Measurements from ENCODE around the gene DYNC1H1. TPM values are rescaled to one million over a fixed set of nuclear protein-coding genes. Genes with fewer than 3 reads are reported as not detected.
A peak's percentile ranks its signal among the peaks of the same experiment; 100 is the strongest.

Gene DYNC1H1
- total RNA-seq, 1 donor from 2014 or later: 277 TPM

- TF ChIP-seq, protein P1, sequence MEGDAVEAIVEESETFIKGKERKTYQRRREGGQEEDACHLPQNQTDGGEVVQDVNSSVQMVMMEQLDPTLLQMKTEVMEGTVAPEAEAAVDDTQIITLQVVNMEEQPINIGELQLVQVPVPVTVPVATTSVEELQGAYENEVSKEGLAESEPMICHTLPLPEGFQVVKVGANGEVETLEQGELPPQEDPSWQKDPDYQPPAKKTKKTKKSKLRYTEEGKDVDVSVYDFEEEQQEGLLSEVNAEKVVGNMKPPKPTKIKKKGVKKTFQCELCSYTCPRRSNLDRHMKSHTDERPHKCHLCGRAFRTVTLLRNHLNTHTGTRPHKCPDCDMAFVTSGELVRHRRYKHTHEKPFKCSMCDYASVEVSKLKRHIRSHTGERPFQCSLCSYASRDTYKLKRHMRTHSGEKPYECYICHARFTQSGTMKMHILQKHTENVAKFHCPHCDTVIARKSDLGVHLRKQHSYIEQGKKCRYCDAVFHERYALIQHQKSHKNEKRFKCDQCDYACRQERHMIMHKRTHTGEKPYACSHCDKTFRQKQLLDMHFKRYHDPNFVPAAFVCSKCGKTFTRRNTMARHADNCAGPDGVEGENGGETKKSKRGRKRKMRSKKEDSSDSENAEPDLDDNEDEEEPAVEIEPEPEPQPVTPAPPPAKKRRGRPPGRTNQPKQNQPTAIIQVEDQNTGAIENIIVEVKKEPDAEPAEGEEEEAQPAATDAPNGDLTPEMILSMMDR (IDR thresholded peaks at IDR 0.05; ENCODE audit: insufficient read depth, low read length, severe bottlenecking): no peak
- no peak overlapping the region for H3K4me3 ChIP-seq (ENCODE audit: low read depth, low read length)
- H3K27me3 ChIP-seq (ENCODE audit: control insufficient read depth, insufficient read depth, low read length): no peaks in the 10 kb centered on the region
- FAIRE-seq (no peak), DNase-seq (ENCODE audit: low read depth) (no peak)
- peaks cover 57% of the 10 kb centered on the region for H3K36me3 ChIP-seq (ENCODE audit: control insufficient read depth, insufficient read depth, low read length)
These were observed 41.0 kb downstream of the DYNC1H1 start for GRCh38 chr14:102005336-102005735.

- TF ChIP-seq, protein P1 (IDR thresholded peaks at IDR 0.05; ENCODE audit: insufficient read depth, low read length, severe bottlenecking): no peak
- FAIRE-seq: no peak
- no peak overlapping the region for H3K4me3 ChIP-seq (ENCODE audit: low read depth, low read length)
- no peak for DNase-seq (ENCODE audit: low read depth)
- H3K36me3 ChIP-seq (ENCODE audit: control insufficient read depth, insufficient read depth, low read length): peaks cover 59% of the 10 kb centered on the region
- H3K27me3 ChIP-seq (ENCODE audit: control insufficient read depth, insufficient read depth, low read length): no peaks in the 10 kb centered on the region
These were observed 43.6 kb downstream of the DYNC1H1 start for GRCh38 chr14:102007916-102008418.

GRCh38 chr14:102008891-102009290, 44.5 kb downstream of the DYNC1H1 start:
- TF ChIP-seq, protein P1 (IDR thresholded peaks at IDR 0.05; ENCODE audit: insufficient read depth, low read length, severe bottlenecking): no peak
- DNase-seq (ENCODE audit: low read depth): no peak
- H3K36me3 ChIP-seq (ENCODE audit: control insufficient read depth, insufficient read depth, low read length): peaks cover 57% of the 10 kb centered on the region
- no peak overlapping the region for H3K4me3 ChIP-seq (ENCODE audit: low read depth, low read length)
- H3K27me3 ChIP-seq (ENCODE audit: control insufficient read depth, insufficient read depth, low read length): no peaks in the 10 kb centered on the region
- peak; percentile 86 for FAIRE-seq

DNA sequence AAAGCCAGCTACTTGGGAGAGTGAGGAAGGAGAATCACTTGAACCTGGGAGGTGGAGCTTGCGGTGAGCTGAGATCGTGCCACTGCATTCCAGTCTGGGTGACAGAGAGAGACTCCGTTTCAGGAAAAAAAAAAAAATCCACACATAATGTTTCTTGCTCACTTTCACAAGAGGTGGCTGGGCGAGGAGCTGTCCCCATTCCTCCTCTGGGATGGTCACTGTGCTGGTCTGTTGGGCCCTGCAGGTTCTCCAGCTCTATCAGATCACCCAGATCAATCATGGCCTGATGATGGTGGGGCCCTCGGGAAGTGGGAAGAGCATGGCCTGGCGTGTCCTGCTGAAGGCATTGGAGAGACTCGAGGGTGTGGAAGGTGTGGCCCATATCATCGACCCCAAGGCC, 47.3 kb downstream of the DYNC1H1 start:
- no peak for FAIRE-seq
- H3K27me3 ChIP-seq (ENCODE audit: control insufficient read depth, insufficient read depth, low read length): no peaks in the 10 kb centered on the region
- TF ChIP-seq, protein P1 (IDR thresholded peaks at IDR 0.05; ENCODE audit: insufficient read depth, low read length, severe bottlenecking): no peak
- H3K4me3 ChIP-seq (ENCODE audit: low read depth, low read length): no peak overlapping the region
- H3K36me3 ChIP-seq (ENCODE audit: control insufficient read depth, insufficient read depth, low read length): peaks cover 61% of the 10 kb centered on the region
- DNase-seq (ENCODE audit: low read depth): no peak

GRCh38 chr14:102012336-102012735, 48.0 kb downstream of the DYNC1H1 start:
- Histone ChIP-seq H3K27me3 (ENCODE audit: control insufficient read depth, insufficient read depth, low read length) (no peaks in the 10 kb centered on the region), H3K4me3 (ENCODE audit: low read depth, low read length) (no peak overlapping the region), H3K36me3 (ENCODE audit: control insufficient read depth, insufficient read depth, low read length) (peaks cover 63% of the 10 kb centered on the region)
- no peak for FAIRE-seq
- DNase-seq (ENCODE audit: low read depth): no peak
- TF ChIP-seq, protein P1 (IDR thresholded peaks at IDR 0.05; ENCODE audit: insufficient read depth, low read length, severe bottlenecking): no peak

GRCh38 chr14:102013669-102014200, 49.4 kb downstream of the DYNC1H1 start:
- Histone ChIP-seq H3K27me3 (ENCODE audit: control insufficient read depth, insufficient read depth, low read length) (no peaks in the 10 kb centered on the region), H3K4me3 (ENCODE audit: low read depth, low read length) (no peak overlapping the region), H3K36me3 (ENCODE audit: control insufficient read depth, insufficient read depth, low read length) (peaks cover 56% of the 10 kb centered on the region)
- FAIRE-seq: peak; percentile 79
- DNase-seq (ENCODE audit: low read depth): no peak
- TF ChIP-seq, protein P1 (IDR thresholded peaks at IDR 0.05; ENCODE audit: insufficient read depth, low read length, severe bottlenecking): no peak

Data from bronchial epithelial cell (primary cell).